Endothelial cell of umbilical vein (primary cell): Measurements from ENCODE around the gene YARS1. TPM values are rescaled to one million over a fixed set of nuclear protein-coding genes. Genes with fewer than 3 reads are reported as not detected.

Source experiments
- BruUV-seq: library from RNA; stranded (reverse); fragments of 400-500 nt; replicated peaks from 2 replicates; lab custom pipeline; 2021; lab: Mats Ljungman, UMichigan
- CTCF ChIA-PET: fragments of 300-600, 350-600 bp; sonication (Branson Sonifier 250); formaldehyde crosslinking; loops from one replicate; lab custom pipeline; 2021; ENCODE audit warnings: antibody characterized with exemption, inconsistent platforms; lab: Charles Lee
- POLR2A ChIA-PET: fragments of 300-600, 350-600 bp; sonication (Branson Sonifier 250); formaldehyde crosslinking; loops from one replicate; lab custom pipeline; 2021; ENCODE audit warnings: antibody characterized with exemption, inconsistent platforms; lab: Charles Lee
- DNase-seq: peaks from one replicate; pipeline ENCODE4 v3.0.0-alpha.2; 2011; ENCODE audit warnings: low read depth, low spot score
- FAIRE-seq: peaks from 2 replicates; lab custom pipeline; 2011; peaks lifted over from hg19 to GRCh38; lab: Jason Lieb, UNC
- H2AFZ ChIP-seq: 2 replicates; pipeline ENCODE4 v1.6.0; 2012; ENCODE audit warnings: low read depth, low read length, control low read depth, inconsistent platforms
- H3K27ac ChIP-seq: 2 replicates; pipeline ENCODE4 v1.5.1; 2011; ENCODE audit warnings: low read depth, mild to moderate bottlenecking, control low read depth, low read length, moderate library complexity; ENCODE audit not compliant: insufficient read depth
- H3K27me3 ChIP-seq, 2 experiments: 2 replicates each; pipeline versions ENCODE4 v1.6.0 to v1.6.1; 2011; ENCODE audit warnings: low read length in 2 of 2, mixed read lengths in 1 of 2; ENCODE audit not compliant: control insufficient read depth in 2 of 2, insufficient read depth in 2 of 2
- H3K36me3 ChIP-seq, 2 experiments: 2 replicates in 1 of 2; 3 replicates in 1 of 2; pipeline ENCODE4 v1.5.1; 2011; ENCODE audit warnings: low read length in 2 of 2, mild to moderate bottlenecking in 1 of 2, moderate library complexity in 1 of 2; ENCODE audit not compliant: control insufficient read depth in 2 of 2, insufficient read depth in 2 of 2; ENCODE audit errors: extremely low read depth in 1 of 2
- H3K4me1 ChIP-seq: 3 replicates; pipeline ENCODE4 v1.5.1; 2011; ENCODE audit warnings: mild to moderate bottlenecking, low read length; ENCODE audit not compliant: control insufficient read depth, insufficient read depth; ENCODE audit errors: extremely low read depth
- H3K4me2 ChIP-seq: 2 replicates; pipeline ENCODE4 v1.6.1; 2011; ENCODE audit warnings: low read length, control low read depth, mixed read lengths; ENCODE audit not compliant: insufficient read depth
- H3K4me3 ChIP-seq, 3 experiments: fragments of 200-600 bp in 1 of 3; sonication (generic), shearing (Covaris generic) in 1 of 3; replicated peaks in 1 of 3; 2 replicates each; pipeline ENCODE4 v1.5.1; 2011 to 2016; ENCODE audit warnings: control low read depth in 3 of 3, low read length in 3 of 3, mild to moderate bottlenecking in 2 of 3, inconsistent platforms in 1 of 3, low read depth in 1 of 3, moderate library complexity in 1 of 3; ENCODE audit not compliant: insufficient read depth in 1 of 3
- H3K79me2 ChIP-seq: 2 replicates; pipeline ENCODE4 v1.6.0; 2012; ENCODE audit warnings: low read length, inconsistent platforms; ENCODE audit not compliant: control insufficient read depth, insufficient read depth
- H3K9ac ChIP-seq: replicated peaks from 2 replicates; pipeline ENCODE3; 2011; ENCODE audit warnings: low read length, control low read depth; ENCODE audit not compliant: insufficient read depth; ENCODE audit errors: extremely low read depth
- H3K9me1 ChIP-seq: replicated peaks from 3 replicates; pipeline ENCODE4 v1.6.0; 2011; ENCODE audit warnings: mild to moderate bottlenecking, low read length; ENCODE audit not compliant: control insufficient read depth, insufficient read depth; ENCODE audit errors: extremely low read depth
- H3K9me3 ChIP-seq: replicated peaks from 2 replicates; pipeline ENCODE4 v1.5.1; 2012; ENCODE audit warnings: low read length, inconsistent platforms; ENCODE audit not compliant: control insufficient read depth, insufficient read depth
- H4K20me1 ChIP-seq: replicated peaks from 2 replicates; pipeline ENCODE3; 2011; ENCODE audit warnings: mild to moderate bottlenecking, low read length; ENCODE audit not compliant: control insufficient read depth, insufficient read depth; ENCODE audit errors: extremely low read depth
- CTCF ChIP-seq, 2 donors: IDR thresholded peaks; 1 replicate in 1 of 2; 2 replicates in 1 of 2; pipeline ENCODE4 v1.5.1; 2011; ENCODE audit warnings: low read length in 2 of 2, mild to moderate bottlenecking in 2 of 2, moderate library complexity in 2 of 2, control low read depth in 1 of 2, inconsistent platforms in 1 of 2, low read depth in 1 of 2; ENCODE audit not compliant: insufficient read depth in 1 of 2; ENCODE audit errors: extremely low read depth in 1 of 2
- EZH2 ChIP-seq: IDR thresholded peaks from 2 replicates; pipeline ENCODE4 v1.6.1; 2012; ENCODE audit warnings: borderline replicate concordance, low read depth, mild to moderate bottlenecking, moderate library complexity, low read length, inconsistent platforms; ENCODE audit not compliant: severe bottlenecking
- FOS ChIP-seq: IDR thresholded peaks from 2 replicates; pipeline ENCODE4 v1.6.1; 2011; ENCODE audit warnings: mild to moderate bottlenecking, low read length, moderate library complexity, borderline replicate concordance; ENCODE audit not compliant: insufficient read depth
- GATA2 ChIP-seq: IDR thresholded peaks from 2 replicates; pipeline ENCODE4 v1.7.0; 2011; ENCODE audit warnings: low read depth, mild to moderate bottlenecking, moderate library complexity, mixed read lengths, low read length; ENCODE audit not compliant: insufficient read length, insufficient read depth
- JUN ChIP-seq: IDR thresholded peaks from 2 replicates; pipeline ENCODE4 v1.6.1; 2011; ENCODE audit warnings: borderline replicate concordance, low read depth; ENCODE audit not compliant: insufficient read length, insufficient read depth
- MAX ChIP-seq: IDR thresholded peaks from 2 replicates; pipeline ENCODE4 v1.6.1; 2011; ENCODE audit not compliant: insufficient read depth, insufficient read length
- MYC ChIP-seq: IDR thresholded peaks from one replicate; pipeline ENCODE4 v1.6.1; 2011; ENCODE audit warnings: mild to moderate bottlenecking, low read depth, low read length
- POLR2A ChIP-seq: IDR thresholded peaks from 2 replicates; pipeline ENCODE4 v1.6.1; 2012; ENCODE audit warnings: low read depth, mild to moderate bottlenecking, control low read depth, low read length
- POLR2AphosphoS5 ChIP-seq: IDR thresholded peaks from 2 replicates; pipeline ENCODE4 v1.6.1; 2012; ENCODE audit warnings: low read depth, mild to moderate bottlenecking, control low read depth, low read length, moderate library complexity; ENCODE audit not compliant: insufficient read depth
- dilution Hi-C: fragments of 300-500 bp; cut with MboI; formaldehyde crosslinking; loops from one replicate; pipeline ENCODE4 v1.15.0; 2019; ENCODE audit warnings: low sequenced_read_pairs; ENCODE audit not compliant: extremely low pct_ligation_motif_present
- intact Hi-C: fragments of 100-400 bp; cut with micrococcal nuclease; formaldehyde crosslinking; loops from one replicate; pipeline ENCODE4 v1.10.0; 2022
- polyA plus RNA-seq, 4 experiments: library from polyadenylated mRNA; depleted of rRNA in 3 of 4; stranded (reverse) in 3 of 4; unstranded in 1 of 4; fragments of >200 nt; gene quantifications; 2 replicates each; pipeline versions ENCODE4 v1.2.1 to v1.2.3, GENCODE V29; 2011 to 2012; ENCODE audit warnings: missing spikeins in 1 of 4
- total RNA-seq: library from RNA; stranded (reverse); gene quantifications from 2 replicates; pipeline ENCODE4 v1.2.3, GENCODE V29; 2021

YARS1 gene
- total and polyA plus RNA-seq, 2 donors (not counting 3 experiments of a cell fraction or from before 2014, with no cell fraction given): 38.2 to 144 TPM

- POLR2A ChIA-PET: no interaction called here
- BruUV-seq: no TSS peak
- intact Hi-C loops: loop anchor here (2.0 kb wide), 1 partner anchor 17 kb away; no protein-coding TSS in a partner anchor
- Histone ChIP-seq H3K4me2 (no peak overlapping the region), H3K27me3 (no peaks in the 10 kb centered on the region), H3K27ac (peak overlapping the region; percentile 67), H2AFZ (peak overlapping the region; percentile 69), H3K4me3 (no peak overlapping the region), H3K9ac (no peak overlapping the region), H4K20me1 (no peaks in the 10 kb centered on the region), H3K79me2 (no peaks in the 10 kb centered on the region), H3K9me3 (no peaks in the 10 kb centered on the region), H3K36me3 (no peaks in the 10 kb centered on the region), H3K9me1 (no peaks in the 10 kb centered on the region), H3K4me1 (peaks cover 13% of the 10 kb centered on the region)
- no peak for DNase-seq
- CTCF ChIA-PET: interaction anchor here (1.1 to 4.6 kb wide), 4 partner anchors 9 to 50 kb away, joined by 4 to 33 read pairs (median 4); no protein-coding TSS in a partner anchor
- dilution Hi-C loops: no loop called here
- no peak for FAIRE-seq
- no peak for TF ChIP-seq FOS
- no peak for TF ChIP-seq MAX
- TF ChIP-seq EZH2: no peak
- TF ChIP-seq POLR2AphosphoS5: no peak
- no peak for TF ChIP-seq MYC
- TF ChIP-seq JUN: no peak
- TF ChIP-seq CTCF (IDR thresholded peaks at IDR 0.05; ENCODE audit: extremely low read depth in 1 of 2, insufficient read depth in 1 of 2, low read depth in 1 of 2, low read length in 2 of 2): no peak
- TF ChIP-seq GATA2: no peak
- no peak for TF ChIP-seq POLR2A
Measured at GRCh38 chr1:32725615-32725982, 91.6 kb downstream of the YARS1 start.

Other genes starting within 250 kb of the YARS1 start
- gene ZBTB8OS, start 166.8 kb downstream of the YARS1 start, total RNA-seq: 38.0 and 41.9 TPM in 2 replicates
- 28.0 and 28.3 TPM in 2 replicates for gene ZBTB8OS, start 166.8 kb downstream of the YARS1 start, polyA plus RNA-seq
- gene RBBP4, start 166.2 kb downstream of the YARS1 start, total RNA-seq: 228 and 241 TPM in 2 replicates
- 64.8 and 84.9 TPM in 2 replicates for gene RBBP4, start 166.2 kb downstream of the YARS1 start, polyA plus RNA-seq
- gene SYNC, start 114.6 kb downstream of the YARS1 start, total RNA-seq: 6.5 and 9.4 TPM in 2 replicates
- 2.5 and 3.5 TPM in 2 replicates for gene SYNC, start 114.6 kb downstream of the YARS1 start, polyA plus RNA-seq
- 36.9 and 38.6 TPM in 2 replicates for gene S100PBP, start 295 bp upstream of the YARS1 start, total RNA-seq
- gene S100PBP, start 295 bp upstream of the YARS1 start, polyA plus RNA-seq: 15.4 and 16.4 TPM in 2 replicates
- gene FNDC5, start 53.6 kb upstream of the YARS1 start, total RNA-seq: 0.64 TPM in 1 of 2 replicates, not detected in the other
- gene FNDC5, start 53.6 kb upstream of the YARS1 start, polyA plus RNA-seq: 0.14 and 0.49 TPM in 2 replicates
- not detected in 2 replicates for gene HPCA, start 69.1 kb upstream of the YARS1 start, total RNA-seq
- not detected in 2 replicates for gene HPCA, start 69.1 kb upstream of the YARS1 start, polyA plus RNA-seq
- gene TMEM54, start 84.0 kb upstream of the YARS1 start, total RNA-seq: 14.8 and 23.6 TPM in 2 replicates
- gene TMEM54, start 84.0 kb upstream of the YARS1 start, polyA plus RNA-seq: 77.2 and 89.7 TPM in 2 replicates
- gene RNF19B, start 147.5 kb upstream of the YARS1 start, total RNA-seq: 24.2 and 25.6 TPM in 2 replicates
- gene RNF19B, start 147.5 kb upstream of the YARS1 start, polyA plus RNA-seq: 19.2 and 19.6 TPM in 2 replicates
- 131 and 134 TPM in 2 replicates for gene AK2, start 219.5 kb upstream of the YARS1 start, total RNA-seq
- gene AK2, start 219.5 kb upstream of the YARS1 start, polyA plus RNA-seq: 71.4 and 107 TPM in 2 replicates